Psoas muscle (tissue), 8 donors: ENCODE data around the gene MINDY4. TPM values are rescaled to one million over a fixed set of nuclear protein-coding genes. Genes with fewer than 3 reads are reported as not detected.

ENCODE experiments used
- ATAC-seq, 4 donors: fragments of 200-7000 bp; cut with Tn5 transposase; one replicate each; pipeline ENCODE4 v1.9.1; 2020; ENCODE audit warnings: moderate library complexity in 3 of 4, mild to moderate bottlenecking in 2 of 4
- DNase-seq, 2 donors: peaks; one replicate each; pipeline ENCODE4 v3.0.0-alpha.2; 2020
- H3K27ac ChIP-seq: fragments of 200-600 bp; one replicate; pipeline ENCODE4 v1.8.0; 2022
- H3K27me3 ChIP-seq, 3 donors: fragments of 200-600 bp in 1 of 3; one replicate each; pipeline versions ENCODE4 v1.6.1 to v1.8.0; 2013 to 2022; ENCODE audit warnings: low read length in 2 of 3, mild to moderate bottlenecking in 2 of 3, moderate library complexity in 1 of 3; ENCODE audit not compliant: insufficient read depth in 3 of 3
- H3K36me3 ChIP-seq, 2 donors: fragments of 200-600 bp in 1 of 2; one replicate each; pipeline versions ENCODE4 v1.6.1 to v1.8.0; 2013 to 2022; ENCODE audit warnings: low read depth in 1 of 2, mild to moderate bottlenecking in 1 of 2, moderate library complexity in 1 of 2; ENCODE audit not compliant: insufficient read depth in 1 of 2
- H3K4me1 ChIP-seq: fragments of 200-600 bp; one replicate; pipeline ENCODE4 v1.8.0; 2022
- H3K4me3 ChIP-seq: fragments of 200-600 bp; one replicate; pipeline ENCODE4 v1.8.0; 2022; ENCODE audit warnings: mild to moderate bottlenecking
- H3K9me3 ChIP-seq: fragments of 200-600 bp; one replicate; pipeline ENCODE4 v1.8.0; 2022
- WGBS, 3 donors: extraction: QIAGEN DNeasy Blood & Tissue Kit; methylation state at CpG; one replicate each; pipeline versions ENCODE4 v1.1.6 to v1.1.7; 2013; 5-methylcytosine and 5-hydroxymethylcytosine counted together
- intact Hi-C, 2 donors: fragments of 100-400 bp; cut with DNase I; formaldehyde crosslinking; loops; one replicate each; pipeline versions ENCODE4 v1.11.0 to v1.14.2; 2022
- polyA plus RNA-seq, 3 donors: library from polyadenylated mRNA; stranded (reverse); fragments of 200-250 nt; gene quantifications; one replicate each; pipeline ENCODE4 v1.2.3, GENCODE V29; 2013
- total RNA-seq, 4 donors: library from RNA; stranded (reverse); fragmentation: NEBNext Ultra II Directional in 2 of 4; extraction: Animal tissue kit (Norgen Biotek cat#: 25700) in 2 of 4; gene quantifications; one replicate each; pipeline versions ENCODE4 v1.2.1 to v1.2.4, GENCODE V29; 2021 to 2023
- TF ChIP-seq, protein P1 (sequence below): fragments of 200-600 bp; IDR thresholded peaks from one replicate; pipeline ENCODE4 v1.8.0; 2022; ENCODE audit warnings: antibody characterized with exemption
- donor health status: healthy with polysubstance abuse.
- donor health status: DM: no; HTN: no; CAD: no; lungs with moderate emphysema.
- donor health status: Bipolar disorder and iron deficiency.
- donor health status: healthy.
- donor health status: DM: yes; HTN: yes; CAD: no.
- donor health status: DM: no; HTN: no; CAD: no.
- donor health status: DM: no; HTN: no; CAD: no.
- donor health status: DM: yes; HTN: yes; CAD: no.

The MINDY4 gene
- total and polyA plus RNA-seq, 7 donors: 0.86 to 3.5 (median 1.5) TPM

GRCh38 chr7:30927559-30927958 lies 156.3 kb downstream of the MINDY4 start:
- intact Hi-C loops: no loop called here
- Histone ChIP-seq H3K27me3 (no peaks in the 10 kb centered on the region), H3K4me1 (peaks cover 19% of the 10 kb centered on the region), H3K27ac (no peak overlapping the region), H3K4me3 (no peak overlapping the region), H3K36me3 (peaks cover 0 to 6% of the 10 kb centered on the region in 2 donors), H3K9me3 (no peaks in the 10 kb centered on the region)
- DNase-seq: no peak
- WGBS, 3 donors: 63 to 80% (median 69%) methylated on average over 3 of the region's 3 CpGs
- no peak for ATAC-seq
- TF ChIP-seq, protein P1, sequence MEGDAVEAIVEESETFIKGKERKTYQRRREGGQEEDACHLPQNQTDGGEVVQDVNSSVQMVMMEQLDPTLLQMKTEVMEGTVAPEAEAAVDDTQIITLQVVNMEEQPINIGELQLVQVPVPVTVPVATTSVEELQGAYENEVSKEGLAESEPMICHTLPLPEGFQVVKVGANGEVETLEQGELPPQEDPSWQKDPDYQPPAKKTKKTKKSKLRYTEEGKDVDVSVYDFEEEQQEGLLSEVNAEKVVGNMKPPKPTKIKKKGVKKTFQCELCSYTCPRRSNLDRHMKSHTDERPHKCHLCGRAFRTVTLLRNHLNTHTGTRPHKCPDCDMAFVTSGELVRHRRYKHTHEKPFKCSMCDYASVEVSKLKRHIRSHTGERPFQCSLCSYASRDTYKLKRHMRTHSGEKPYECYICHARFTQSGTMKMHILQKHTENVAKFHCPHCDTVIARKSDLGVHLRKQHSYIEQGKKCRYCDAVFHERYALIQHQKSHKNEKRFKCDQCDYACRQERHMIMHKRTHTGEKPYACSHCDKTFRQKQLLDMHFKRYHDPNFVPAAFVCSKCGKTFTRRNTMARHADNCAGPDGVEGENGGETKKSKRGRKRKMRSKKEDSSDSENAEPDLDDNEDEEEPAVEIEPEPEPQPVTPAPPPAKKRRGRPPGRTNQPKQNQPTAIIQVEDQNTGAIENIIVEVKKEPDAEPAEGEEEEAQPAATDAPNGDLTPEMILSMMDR: no peak

- Histone ChIP-seq H3K36me3 (peaks cover 0 to 6% of the 10 kb centered on the region in 2 donors), H3K27me3 (no peaks in the 10 kb centered on the region), H3K9me3 (no peaks in the 10 kb centered on the region), H3K4me1 (peaks cover 19% of the 10 kb centered on the region), H3K4me3 (no peak overlapping the region), H3K27ac (no peak overlapping the region)
- no peak for ATAC-seq
- no peak for DNase-seq
- TF ChIP-seq, protein P1: no peak
- 94 to 96% (median 95%) methylated on average over 13 of the region's 13 CpGs for WGBS, 3 donors
- intact Hi-C loops: no loop called here
Measured at GRCh38 chr7:30928254-30928872, 157.1 kb downstream of the MINDY4 start.

DNA sequence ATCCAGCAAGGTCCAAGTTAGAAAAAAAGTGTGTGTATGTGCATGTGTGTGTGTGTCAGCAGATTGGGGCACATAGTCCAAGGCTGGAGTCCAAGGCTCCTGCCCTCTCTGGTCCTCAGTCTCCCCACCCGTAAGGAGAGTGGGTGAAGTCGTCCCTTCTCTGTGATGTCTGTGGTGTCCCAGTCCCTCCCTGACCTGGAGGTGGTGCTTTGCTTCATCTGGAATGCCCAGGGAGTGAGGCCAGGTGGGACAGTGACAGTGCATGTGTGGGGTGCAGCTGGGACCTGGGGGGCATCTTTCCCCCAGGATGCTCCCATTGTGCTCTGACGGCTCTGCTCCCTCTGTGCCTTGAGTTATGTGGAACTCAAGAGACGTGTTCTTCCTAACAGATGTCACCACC lies 158.5 kb downstream of the MINDY4 start:
- DNase-seq: no peak
- H3K27ac ChIP-seq: no peak overlapping the region

GRCh38 chr7:30930621-30931020 lies 159.4 kb downstream of the MINDY4 start:
- H3K36me3 ChIP-seq: no peaks in the 10 kb centered on the region
- intact Hi-C loops: loop anchor here in 1 of 2 donors (5.0 kb wide), 1 partner anchor 123 kb away; no protein-coding TSS in a partner anchor
- 51 to 70% (median 59%) methylated on average over 8 of the region's 8 CpGs for WGBS, 3 donors
- H3K4me1 ChIP-seq: peaks cover 19% of the 10 kb centered on the region
- TF ChIP-seq, protein P1: no peak
- H3K4me3 ChIP-seq: no peak overlapping the region
- ATAC-seq (no peak), DNase-seq (no peak)
- H3K9me3 ChIP-seq: no peaks in the 10 kb centered on the region
- H3K27me3 ChIP-seq: no peaks in the 10 kb centered on the region
- H3K27ac ChIP-seq: no peak overlapping the region

More for the DNA sequence above, 158.5 kb downstream of the MINDY4 start:
- TF ChIP-seq, protein P1: no peak
- intact Hi-C loops: loop anchor here in 1 of 2 donors (5.0 kb wide), 1 partner anchor 122 kb away; no protein-coding TSS in a partner anchor
- ATAC-seq: no peak
- WGBS, 3 donors: 87 to 93% (median 92%) methylated on average over 4 of the region's 4 CpGs
- H3K27me3 ChIP-seq: no peaks in the 10 kb centered on the region
- no peaks in the 10 kb centered on the region for H3K36me3 ChIP-seq
- H3K9me3 ChIP-seq: no peaks in the 10 kb centered on the region
- H3K4me1 ChIP-seq: peaks cover 19% of the 10 kb centered on the region
- no peak overlapping the region for H3K4me3 ChIP-seq
